ENCODE results near the gene RAD54L. TPM values are rescaled to one million over a fixed set of nuclear protein-coding genes. Genes with fewer than 3 reads are reported as not detected.
A peak's percentile ranks its signal among the peaks of the same experiment; 100 is the strongest.

The RAD54L gene
- total RNA-seq, 2 donors from 2014 or later: 38.6 to 58.3 TPM

DNA sequence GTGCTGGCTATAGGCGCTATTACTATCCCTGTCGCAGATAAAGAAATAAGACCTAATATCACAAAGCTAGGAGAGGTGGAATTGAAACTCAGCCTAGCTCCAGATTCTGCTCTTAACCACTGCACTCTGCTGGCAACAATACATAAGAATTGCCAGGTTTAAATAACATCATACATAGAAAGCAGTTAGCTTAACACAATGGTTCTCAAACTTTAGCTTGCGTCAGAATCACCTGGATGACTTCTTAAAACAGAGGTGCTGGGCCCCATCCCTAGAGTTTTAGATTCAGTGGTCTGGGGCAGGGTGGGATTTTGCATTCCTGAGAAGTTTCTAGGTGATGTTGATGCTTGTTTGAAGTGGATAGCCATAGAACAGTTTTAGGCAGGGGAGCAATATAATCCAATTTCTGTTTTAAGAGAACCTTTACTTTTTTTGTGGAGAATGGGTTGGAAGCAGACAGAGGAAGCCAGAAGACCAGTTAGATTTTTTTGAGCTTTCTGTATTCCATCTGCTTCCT lies 48.3 kb upstream of the RAD54L start:
- peaks cover 17% of the 10 kb centered on the region for H3K36me3 ChIP-seq (ENCODE audit: control insufficient read depth, insufficient read depth, low read length)
- TF ChIP-seq CTCF (conservative IDR thresholded peaks at IDR 0.05): no peak
- no peaks in the 10 kb centered on the region for H3K27me3 ChIP-seq (ENCODE audit: control insufficient read depth, insufficient read depth, low read length, poor library complexity, severe bottlenecking)
- peak overlapping the region; percentile 92 for H3K4me3 ChIP-seq (ENCODE audit: low read length)
- H3K27ac ChIP-seq (ENCODE audit: low read depth, low read length): no peak overlapping the region
- H3K27me3 Mint-ChIP-seq (ENCODE audit: insufficient read depth): no peaks in the 10 kb centered on the region
- no peak overlapping the region for H3K27ac Mint-ChIP-seq
- H3K4me1 Mint-ChIP-seq: peaks cover 12% of the 10 kb centered on the region
- 92 to 95% methylated on average over 3 of the region's 3 CpGs for WGBS, 2 experiments (ENCODE audit: insufficient coverage in 1 of 2, insufficient read length in 1 of 2)
- no peaks in the 10 kb centered on the region for H3K4me1 ChIP-seq (ENCODE audit: control insufficient read depth, insufficient read depth, low read length)
- peak overlapping the region; percentile 77 for H3K4me3 Mint-ChIP-seq
- DNase-seq: no peak
- H3K9me3 Mint-ChIP-seq: no peaks in the 10 kb centered on the region
- H3K9me3 ChIP-seq (ENCODE audit: control insufficient read depth, low read length): no peaks in the 10 kb centered on the region
- peaks cover 9% of the 10 kb centered on the region for H3K36me3 Mint-ChIP-seq (ENCODE audit: low read depth)
- H3K9ac ChIP-seq (ENCODE audit: extremely low read depth, low read length, poor library complexity, severe bottlenecking): no peak overlapping the region

DNA sequence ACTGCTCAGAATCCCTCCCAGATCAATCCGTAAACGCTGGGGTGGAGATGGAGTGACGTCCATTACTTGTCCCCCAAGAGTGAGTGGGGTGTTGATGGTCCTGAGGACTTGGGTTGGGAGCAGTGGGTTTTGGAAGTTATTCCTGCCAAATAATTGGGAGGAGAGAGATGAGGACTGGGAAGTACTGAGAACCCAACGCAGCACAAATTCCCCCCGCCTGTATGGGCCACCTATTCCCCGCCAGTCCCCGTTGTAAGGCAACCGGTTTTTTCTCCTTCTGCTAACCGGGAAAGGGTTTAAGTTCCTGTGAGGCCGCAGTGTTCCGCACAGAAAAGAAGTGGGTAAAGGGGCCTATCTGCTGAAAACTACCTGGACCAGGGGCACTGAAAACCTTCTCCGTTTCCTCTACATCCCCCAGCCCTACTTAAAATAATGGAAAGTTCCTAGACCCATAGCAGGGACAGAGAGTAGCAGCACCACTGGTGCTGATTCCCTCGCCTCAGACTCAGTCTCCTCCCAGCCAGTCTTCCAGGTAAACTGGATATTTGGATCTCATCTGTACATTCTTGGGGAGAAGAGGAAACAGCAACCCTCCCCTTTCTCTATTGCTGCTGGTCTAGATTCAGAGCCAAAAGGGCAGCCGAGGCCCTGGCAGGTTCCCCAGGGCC lies 43.7 kb upstream of the RAD54L start:
- no peaks in the 10 kb centered on the region for H3K27me3 Mint-ChIP-seq (ENCODE audit: insufficient read depth)
- no peaks in the 10 kb centered on the region for H3K9me3 Mint-ChIP-seq
- peak overlapping the region; percentile 90 for H3K4me3 ChIP-seq (ENCODE audit: low read length)
- no peaks in the 10 kb centered on the region for H3K4me1 ChIP-seq (ENCODE audit: control insufficient read depth, insufficient read depth, low read length)
- H3K36me3 ChIP-seq (ENCODE audit: control insufficient read depth, insufficient read depth, low read length): no peaks in the 10 kb centered on the region
- DNase-seq: peak; percentile 64
- H3K9ac ChIP-seq (ENCODE audit: extremely low read depth, low read length, poor library complexity, severe bottlenecking): peak overlapping the region; percentile 52
- peaks cover 1% of the 10 kb centered on the region for H3K36me3 Mint-ChIP-seq (ENCODE audit: low read depth)
- H3K27me3 ChIP-seq (ENCODE audit: control insufficient read depth, insufficient read depth, low read length, poor library complexity, severe bottlenecking): no peaks in the 10 kb centered on the region
- H3K4me3 Mint-ChIP-seq: peak overlapping the region; percentile 83
- H3K27ac Mint-ChIP-seq: no peak overlapping the region
- 17 to 24% methylated on average over 5 to 14 of the region's 14 CpGs for WGBS, 2 experiments (ENCODE audit: insufficient coverage in 1 of 2, insufficient read length in 1 of 2)
- H3K27ac ChIP-seq (ENCODE audit: low read depth, low read length): no peak overlapping the region
- TF ChIP-seq CTCF (conservative IDR thresholded peaks at IDR 0.05): no peak
- H3K9me3 ChIP-seq (ENCODE audit: control insufficient read depth, low read length): no peaks in the 10 kb centered on the region
- peaks cover 11% of the 10 kb centered on the region for H3K4me1 Mint-ChIP-seq

DNA sequence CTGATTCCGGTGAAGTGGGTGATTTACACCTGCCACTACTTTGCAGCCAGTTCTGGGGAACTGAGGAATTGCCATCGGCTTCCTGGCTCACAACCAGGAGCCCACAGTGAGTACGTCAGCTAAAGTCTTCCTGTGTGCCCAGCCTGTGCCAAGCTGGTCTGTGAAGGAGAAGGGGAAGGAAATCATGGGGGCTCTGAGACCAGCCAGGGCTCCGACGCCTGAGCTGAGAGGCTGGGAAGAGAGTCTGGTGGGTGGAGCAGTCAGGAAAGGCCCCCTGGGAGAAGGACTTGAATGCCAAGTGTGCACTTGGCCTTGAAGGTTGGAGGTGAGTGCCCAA lies 43.2 kb upstream of the RAD54L start:
- Mint-ChIP-seq H3K27ac (no peak overlapping the region), H3K4me3 (peak overlapping the region; percentile 83), H3K9me3 (no peaks in the 10 kb centered on the region), H3K36me3 (ENCODE audit: low read depth) (peaks cover 1% of the 10 kb centered on the region), H3K4me1 (peaks cover 11% of the 10 kb centered on the region), H3K27me3 (ENCODE audit: insufficient read depth) (no peaks in the 10 kb centered on the region)
- peak overlapping the region; percentile 34 for H3K9ac ChIP-seq (ENCODE audit: extremely low read depth, low read length, poor library complexity, severe bottlenecking)
- H3K4me3 ChIP-seq (ENCODE audit: low read length): peak overlapping the region; percentile 90
- no peaks in the 10 kb centered on the region for H3K27me3 ChIP-seq (ENCODE audit: control insufficient read depth, insufficient read depth, low read length, poor library complexity, severe bottlenecking)
- no peaks in the 10 kb centered on the region for H3K9me3 ChIP-seq (ENCODE audit: control insufficient read depth, low read length)
- DNase-seq: no peak
- no peak overlapping the region for H3K27ac ChIP-seq (ENCODE audit: low read depth, low read length)
- no peaks in the 10 kb centered on the region for H3K4me1 ChIP-seq (ENCODE audit: control insufficient read depth, insufficient read depth, low read length)
- TF ChIP-seq CTCF (conservative IDR thresholded peaks at IDR 0.05): no peak
- no peaks in the 10 kb centered on the region for H3K36me3 ChIP-seq (ENCODE audit: control insufficient read depth, insufficient read depth, low read length)
- 78 to 82% methylated on average over 3 to 5 of the region's 5 CpGs for WGBS, 2 experiments (ENCODE audit: insufficient coverage in 1 of 2, insufficient read length in 1 of 2)
